Upper lobe of left lung (tissue), 6 donors: ENCODE data around the gene PVALB. TPM values are rescaled to one million over a fixed set of nuclear protein-coding genes. Genes with fewer than 3 reads are reported as not detected.

ENCODE experiments used
- ATAC-seq, 2 donors: fragments of 200-7000 bp; cut with Tn5 transposase; one replicate each; pipeline ENCODE4 v1.9.1; 2022; ENCODE audit warnings: mild to moderate bottlenecking in 2 of 2, moderate library complexity in 2 of 2; ENCODE audit not compliant: low FRiP score in 2 of 2
- DNase-seq, 2 donors: peaks; one replicate each; pipeline ENCODE4 v3.0.0-alpha.2; 2019 to 2020
- H3K27ac ChIP-seq, 4 donors: fragments of 200-600 bp; sonication (generic); one replicate each; pipeline ENCODE4 v1.5.1; 2016 to 2019
- H3K27me3 ChIP-seq, 4 donors: fragments of 200-600 bp; sonication (generic); one replicate each; pipeline ENCODE4 v1.5.1; 2017 to 2019
- H3K36me3 ChIP-seq, 4 donors: fragments of 200-600 bp; sonication (generic); one replicate each; pipeline ENCODE4 v1.5.1; 2016 to 2019
- H3K4me1 ChIP-seq, 4 donors: fragments of 200-600 bp; sonication (generic); one replicate each; pipeline ENCODE4 v1.5.1; 2018 to 2019
- H3K4me3 ChIP-seq, 4 donors: fragments of 200-600 bp; sonication (generic); one replicate each; pipeline ENCODE4 v1.5.1; 2017 to 2019; ENCODE audit warnings: mild to moderate bottlenecking in 2 of 4, moderate library complexity in 1 of 4
- H3K9me3 ChIP-seq, 4 donors: fragments of 200-600 bp; sonication (generic); one replicate each; pipeline ENCODE4 v1.5.1; 2018 to 2019
- EP300 ChIP-seq, 4 donors: sonication (generic); formaldehyde crosslinking; IDR thresholded peaks; one replicate each; pipeline ENCODE4 v1.5.1; 2017; ENCODE audit warnings: antibody characterized with exemption in 4 of 4, control low read depth in 2 of 4
- POLR2A ChIP-seq, 4 donors: fragments of 450-650 bp; IDR thresholded peaks; one replicate each; pipeline ENCODE4 v1.5.1; 2016 to 2017; ENCODE audit warnings: antibody characterized with exemption in 4 of 4, mild to moderate bottlenecking in 2 of 4
- POLR2AphosphoS5 ChIP-seq, 2 donors: sonication (generic); formaldehyde crosslinking; IDR thresholded peaks; one replicate each; pipeline ENCODE4 v1.5.1; 2017; ENCODE audit warnings: antibody characterized with exemption in 2 of 2
- WGBS, 2 donors: methylation state at CpG; one replicate each; pipeline ENCODE4 v1.1.5; 2017 to 2018; 5-methylcytosine and 5-hydroxymethylcytosine counted together
- total RNA-seq, 6 donors: library from RNA; depleted of rRNA in 4 of 6; stranded (reverse); fragments of >200 nt in 4 of 6; gene quantifications; one replicate each; pipeline versions ENCODE4 v1.1.0 to v1.2.1, GENCODE V29; 2016 to 2021
- TF ChIP-seq, protein P1 (sequence below), 6 experiments: fragments of 450-650 bp in 4 of 6; fragments of 200-600 bp in 2 of 6; sonication (generic) in 2 of 6; IDR thresholded peaks; one replicate each; pipeline ENCODE4 v1.5.1; 2016 to 2019; ENCODE audit warnings: antibody characterized with exemption in 6 of 6
- donor health status: DM: no; HTN: no; CAD: no; lungs with moderate emphysema.
- donor health status: DM: no; HTN: yes; CAD: no; lungs with severe emphysema.

The PVALB gene
- total RNA-seq, 6 donors from 2014 or later: 1.5 to 3.3 (median 1.8) TPM; not detected in 3

DNA sequence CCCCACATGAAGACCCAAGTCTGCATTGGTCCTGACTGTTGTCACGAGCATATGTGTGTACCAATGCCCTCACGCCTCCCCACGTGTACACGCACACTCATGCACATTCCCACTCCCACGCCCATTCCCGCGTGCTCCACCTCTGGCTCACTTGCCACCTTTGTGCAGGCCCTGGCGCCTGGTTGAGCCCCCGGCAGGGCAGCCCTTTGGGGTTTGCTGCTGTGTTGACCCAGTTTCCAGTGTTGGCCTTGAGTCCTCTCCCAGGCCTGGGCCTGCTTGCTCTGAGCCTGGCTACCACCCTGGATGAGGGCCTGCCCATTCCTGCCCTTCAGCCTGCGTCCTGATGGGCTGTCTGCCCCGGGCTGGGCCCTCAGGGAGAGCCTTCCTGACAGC is 18.2 kb downstream of the PVALB start:
- Histone ChIP-seq H3K9me3 (no peaks in the 10 kb centered on the region), H3K36me3 (no peaks in the 10 kb centered on the region), H3K27ac (no peak overlapping the region), H3K27me3 (no peaks in the 10 kb centered on the region), H3K4me3 (no peak overlapping the region), H3K4me1 (no peaks in the 10 kb centered on the region)
- ATAC-seq: no peak
- DNase-seq: peak in 1 of 2 donors; percentile 68
- no peak for TF ChIP-seq POLR2AphosphoS5 (IDR thresholded peaks at IDR 0.05)
- TF ChIP-seq EP300 (IDR thresholded peaks at IDR 0.05): no peak
- TF ChIP-seq, protein P1, sequence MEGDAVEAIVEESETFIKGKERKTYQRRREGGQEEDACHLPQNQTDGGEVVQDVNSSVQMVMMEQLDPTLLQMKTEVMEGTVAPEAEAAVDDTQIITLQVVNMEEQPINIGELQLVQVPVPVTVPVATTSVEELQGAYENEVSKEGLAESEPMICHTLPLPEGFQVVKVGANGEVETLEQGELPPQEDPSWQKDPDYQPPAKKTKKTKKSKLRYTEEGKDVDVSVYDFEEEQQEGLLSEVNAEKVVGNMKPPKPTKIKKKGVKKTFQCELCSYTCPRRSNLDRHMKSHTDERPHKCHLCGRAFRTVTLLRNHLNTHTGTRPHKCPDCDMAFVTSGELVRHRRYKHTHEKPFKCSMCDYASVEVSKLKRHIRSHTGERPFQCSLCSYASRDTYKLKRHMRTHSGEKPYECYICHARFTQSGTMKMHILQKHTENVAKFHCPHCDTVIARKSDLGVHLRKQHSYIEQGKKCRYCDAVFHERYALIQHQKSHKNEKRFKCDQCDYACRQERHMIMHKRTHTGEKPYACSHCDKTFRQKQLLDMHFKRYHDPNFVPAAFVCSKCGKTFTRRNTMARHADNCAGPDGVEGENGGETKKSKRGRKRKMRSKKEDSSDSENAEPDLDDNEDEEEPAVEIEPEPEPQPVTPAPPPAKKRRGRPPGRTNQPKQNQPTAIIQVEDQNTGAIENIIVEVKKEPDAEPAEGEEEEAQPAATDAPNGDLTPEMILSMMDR (IDR thresholded peaks at IDR 0.05): no peak
- TF ChIP-seq POLR2A (IDR thresholded peaks at IDR 0.05): no peak
- WGBS, 2 donors: 78 to 83% methylated on average over 11 of the region's 11 CpGs

DNA sequence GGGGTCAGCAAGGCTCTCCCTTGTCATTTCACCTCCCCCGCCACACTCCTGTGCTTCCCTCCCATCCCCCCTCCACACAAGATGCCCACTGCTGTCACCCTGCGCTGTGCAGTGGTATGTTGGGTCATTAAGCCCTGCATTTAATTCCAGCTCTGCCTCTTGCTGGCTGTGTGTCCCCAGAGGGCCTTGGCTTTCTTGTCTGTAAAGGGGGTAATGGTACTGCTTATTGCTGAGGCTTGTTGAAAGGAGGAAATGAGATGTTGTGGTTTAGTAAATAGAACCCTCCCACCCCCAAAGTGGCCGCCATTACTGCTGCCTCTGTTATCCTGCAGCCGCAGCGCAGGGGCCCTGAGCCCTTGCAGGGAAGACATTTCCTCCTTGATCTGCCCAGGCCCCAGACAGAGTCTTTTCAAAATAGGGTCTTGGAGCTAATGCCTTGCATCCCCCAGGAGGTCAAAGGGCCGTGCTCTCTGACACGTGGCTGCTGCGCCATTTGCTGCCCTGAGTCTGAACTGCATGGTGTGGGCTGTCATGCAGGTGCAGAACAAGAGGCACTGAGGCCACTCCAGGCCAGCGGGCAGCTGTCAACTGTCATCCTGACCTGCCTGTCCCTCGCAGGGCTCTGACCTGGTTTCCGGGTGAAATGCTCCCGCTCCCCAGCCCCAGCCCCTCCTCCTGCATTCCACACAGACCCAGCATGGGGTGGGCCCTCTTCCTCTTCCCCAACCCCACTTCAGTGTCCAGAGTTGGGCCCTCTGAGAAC is 18.7 kb downstream of the PVALB start:
- Histone ChIP-seq H3K27ac (no peak overlapping the region), H3K9me3 (no peaks in the 10 kb centered on the region), H3K36me3 (no peaks in the 10 kb centered on the region), H3K4me1 (no peaks in the 10 kb centered on the region), H3K27me3 (no peaks in the 10 kb centered on the region), H3K4me3 (no peak overlapping the region)
- no peak for ATAC-seq
- WGBS, 2 donors: 75 to 87% methylated on average over 12 of the region's 12 CpGs
- DNase-seq: no peak
- TF ChIP-seq, protein P1 (IDR thresholded peaks at IDR 0.05): no peak
- TF ChIP-seq POLR2AphosphoS5 (IDR thresholded peaks at IDR 0.05): no peak
- TF ChIP-seq POLR2A (IDR thresholded peaks at IDR 0.05): no peak
- no peak for TF ChIP-seq EP300 (IDR thresholded peaks at IDR 0.05)

DNA sequence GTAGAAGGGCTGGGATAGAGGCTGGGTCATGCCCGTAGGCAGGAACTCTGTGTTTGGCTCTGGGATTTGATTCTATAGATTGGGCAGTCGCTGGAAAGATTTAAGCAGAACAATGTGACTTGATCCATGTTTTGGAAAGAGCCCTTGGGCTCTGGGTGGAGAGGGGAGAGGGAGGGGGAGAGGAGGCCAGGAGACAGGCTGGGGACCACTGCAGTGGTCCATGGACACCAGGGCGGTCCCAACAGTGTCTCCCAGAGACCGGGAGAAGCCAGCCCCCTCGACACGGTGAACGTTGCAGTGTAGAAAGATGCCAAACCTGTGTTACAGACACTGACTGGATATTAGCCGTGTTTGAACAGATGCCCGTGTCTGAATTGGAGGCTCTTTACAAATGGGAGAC is 19.5 kb downstream of the PVALB start:
- TF ChIP-seq, protein P1 (IDR thresholded peaks at IDR 0.05): no peak
- TF ChIP-seq EP300 (IDR thresholded peaks at IDR 0.05): no peak
- TF ChIP-seq POLR2AphosphoS5 (IDR thresholded peaks at IDR 0.05): no peak
- TF ChIP-seq POLR2A (IDR thresholded peaks at IDR 0.05): no peak
- Histone ChIP-seq H3K27ac (no peak overlapping the region), H3K4me1 (no peaks in the 10 kb centered on the region), H3K36me3 (no peaks in the 10 kb centered on the region), H3K4me3 (no peak overlapping the region), H3K9me3 (no peaks in the 10 kb centered on the region), H3K27me3 (no peaks in the 10 kb centered on the region)
- DNase-seq: no peak
- no peak for ATAC-seq
- 69 to 79% methylated on average over 9 of the region's 9 CpGs for WGBS, 2 donors

DNA sequence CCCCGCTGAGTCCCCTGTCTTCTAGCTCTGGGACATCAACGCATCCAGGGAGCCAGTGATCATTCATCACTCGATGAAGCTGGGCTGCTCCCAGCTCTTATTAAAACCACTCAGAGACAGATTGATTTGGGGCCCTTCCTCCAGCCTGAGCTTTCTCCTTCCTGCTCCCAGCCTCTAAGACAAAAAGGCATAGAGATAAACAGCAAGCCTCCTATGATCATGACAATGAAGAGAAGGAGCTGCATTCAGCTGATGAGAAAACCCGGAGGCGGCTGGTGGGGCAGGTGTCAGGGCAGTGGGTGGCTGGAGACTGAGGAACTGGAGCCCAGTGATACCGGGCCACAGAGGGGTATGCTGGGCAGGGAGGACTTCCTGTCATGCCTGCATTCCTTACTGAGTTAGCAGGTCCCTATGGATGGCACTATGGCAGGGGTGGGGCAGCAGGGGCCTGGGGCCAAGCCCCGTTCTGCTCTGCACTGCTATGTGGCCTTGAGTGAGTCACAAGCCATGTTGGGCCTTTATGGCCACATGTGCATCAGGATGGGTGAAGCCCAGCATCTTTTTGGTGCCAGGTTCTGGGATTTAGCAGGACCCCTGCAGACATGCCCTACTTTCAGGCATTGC is 20.2 kb downstream of the PVALB start:
- H3K4me3 ChIP-seq: no peak overlapping the region
- DNase-seq (no peak), ATAC-seq (peak in 1 of 2 donors; percentile 31)
- H3K36me3 ChIP-seq: no peaks in the 10 kb centered on the region
- WGBS, 2 donors: 46 to 67% methylated on average over 6 to 7 of the region's 7 CpGs
- no peaks in the 10 kb centered on the region for H3K9me3 ChIP-seq
- no peaks in the 10 kb centered on the region for H3K4me1 ChIP-seq
- TF ChIP-seq EP300 (IDR thresholded peaks at IDR 0.05): no peak
- TF ChIP-seq, protein P1 (IDR thresholded peaks at IDR 0.05): no peak
- H3K27me3 ChIP-seq: no peaks in the 10 kb centered on the region
- H3K27ac ChIP-seq: no peak overlapping the region
